CD4-positive, alpha-beta T cell treated with Interferon gamma for 1 hour (primary cell): Measurements from ENCODE around the gene SRPRA.
"Not testable (repeated sequence)": the region's sequence is repeated elsewhere in the genome, so short reads cannot be mapped to it uniquely, and the experiment has no call there.

ENCODE experiments used
- DNase-seq: peaks from one replicate; pipeline ENCODE4 v3.0.0-alpha.2; 2020

The SRPRA gene

GRCh38 chr11:126268708-126269579, at the start of gene SRPRA, which contains the start of gene FOXRED1:
TSS of gene SRPRA (minus strand) at chr11:126268895. CDS start at chr11:126268804, 91 bp downstream.
TSS of gene FOXRED1 (plus strand) at chr11:126269154. CDS start at chr11:126269207, 53 bp downstream.
- DNase-seq = peak; percentile 99

- no peak for DNase-seq
These were observed 49.3 kb upstream of the SRPRA start for GRCh38 chr11:126317756-126318573.

GRCh38 chr11:126317432-126317755, 48.7 kb upstream of the SRPRA start:
- no peak for DNase-seq

GRCh38 chr11:126313826-126314225, 45.1 kb upstream of the SRPRA start:
- DNase-seq = no peak

- no peak for DNase-seq
These were observed 44.3 kb upstream of the SRPRA start for GRCh38 chr11:126312961-126313360.

- no peak for DNase-seq
These were observed 43.0 kb upstream of the SRPRA start for GRCh38 chr11:126311401-126312291.

- DNase-seq = no peak
These were observed 42.3 kb upstream of the SRPRA start for GRCh38 chr11:126310992-126311310.

- peak; percentile 56 for DNase-seq
These were observed 41.7 kb upstream of the SRPRA start for GRCh38 chr11:126310200-126310991.

GRCh38 chr11:126308771-126309170, 40.1 kb upstream of the SRPRA start:
- not testable (repeated sequence) for DNase-seq

GRCh38 chr11:126308271-126308671, 39.6 kb upstream of the SRPRA start:
- DNase-seq = no peak

- DNase-seq = no peak
These were observed 39.0 kb upstream of the SRPRA start for GRCh38 chr11:126307706-126308105.

GRCh38 chr11:126305699-126306098, 37.0 kb upstream of the SRPRA start:
- no peak for DNase-seq

- no peak for DNase-seq
These were observed 35.9 kb upstream of the SRPRA start for GRCh38 chr11:126304457-126305075.

- peak; percentile 86 for DNase-seq
These were observed 35.1 kb upstream of the SRPRA start, which contains the start of gene DCPS for GRCh38 chr11:126303623-126304456. TSS of gene DCPS (plus strand) at chr11:126304060. CDS start at chr11:126304081, 21 bp downstream.

GRCh38 chr11:126297004-126297403, 28.3 kb upstream of the SRPRA start:
- no peak for DNase-seq

- DNase-seq = no peak
These were observed 25.0 kb upstream of the SRPRA start for GRCh38 chr11:126293726-126294125.

- no peak for DNase-seq
These were observed 22.2 kb upstream of the SRPRA start for GRCh38 chr11:126290887-126291286.

GRCh38 chr11:126288237-126288636, 19.5 kb upstream of the SRPRA start:
- no peak for DNase-seq

- DNase-seq = peak; percentile 68
These were observed 16.1 kb upstream of the SRPRA start for GRCh38 chr11:126284829-126285228.
